ENCODE measurements around the gene ACTR5.

ACTR5 gene

DNA sequence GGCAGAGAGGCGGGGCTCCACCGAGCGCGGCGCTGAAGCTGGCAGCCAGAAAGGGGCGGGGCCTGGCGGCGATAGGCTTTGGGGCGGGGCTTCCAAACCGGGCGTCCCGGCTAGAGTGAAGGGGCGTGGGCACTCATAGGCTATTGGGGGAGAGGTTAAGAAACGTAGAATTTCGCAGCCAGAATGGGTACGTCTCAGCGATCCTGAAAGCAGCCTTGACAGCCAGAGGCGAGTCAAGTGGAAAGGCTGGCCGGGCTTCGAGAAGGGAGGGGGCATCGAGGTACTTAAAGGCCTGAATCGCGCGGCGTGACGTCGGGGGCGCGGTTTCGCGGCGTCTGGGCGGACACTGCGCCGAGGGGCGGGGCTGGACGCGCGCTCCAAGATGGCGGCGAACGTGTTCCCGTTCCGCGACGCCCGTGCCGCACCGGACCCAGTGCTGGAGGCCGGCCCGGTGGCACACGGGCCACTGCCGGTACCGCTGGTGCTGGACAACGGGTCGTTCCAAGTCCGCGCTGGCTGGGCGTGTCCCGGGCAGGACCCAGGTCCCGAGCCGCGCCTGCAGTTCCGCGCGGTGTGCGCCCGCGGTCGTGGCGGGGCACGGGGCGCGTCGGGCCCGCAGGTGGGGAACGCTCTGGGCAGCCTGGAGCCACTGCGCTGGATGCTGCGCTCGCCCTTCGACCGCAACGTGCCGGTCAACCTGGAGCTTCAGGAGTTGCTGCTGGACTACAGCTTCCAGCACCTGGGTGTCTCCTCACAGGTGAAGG lies at the start of gene ACTR5:
Gene ACTR5 (plus strand): TSS at position 364 of the 764 bp plus-strand sequence. CDS start 19 bp downstream, at position 383.
- peak; percentile 84 to 87 for ATAC-seq

DNA sequence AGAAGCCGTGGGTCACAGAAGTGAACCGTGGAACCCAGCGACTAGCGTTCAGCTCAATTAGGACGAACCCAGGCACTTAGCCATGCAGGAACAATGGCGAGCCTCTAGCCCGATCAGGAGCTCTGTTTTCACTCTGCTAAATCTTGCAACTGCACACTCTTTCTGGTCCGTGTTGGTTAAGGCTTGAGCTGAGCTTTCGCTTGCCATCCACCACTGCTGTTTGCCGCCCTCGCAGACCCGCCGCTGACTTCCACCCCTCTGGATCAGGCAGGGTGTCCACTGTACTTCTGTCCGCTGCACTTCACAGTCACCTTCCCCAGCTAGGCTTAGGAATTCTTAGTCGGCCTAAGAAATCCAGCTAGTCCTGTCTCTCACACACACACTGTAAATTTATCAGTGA lies 49.7 kb upstream of the ACTR5 start:
- no peak for ATAC-seq

DNA sequence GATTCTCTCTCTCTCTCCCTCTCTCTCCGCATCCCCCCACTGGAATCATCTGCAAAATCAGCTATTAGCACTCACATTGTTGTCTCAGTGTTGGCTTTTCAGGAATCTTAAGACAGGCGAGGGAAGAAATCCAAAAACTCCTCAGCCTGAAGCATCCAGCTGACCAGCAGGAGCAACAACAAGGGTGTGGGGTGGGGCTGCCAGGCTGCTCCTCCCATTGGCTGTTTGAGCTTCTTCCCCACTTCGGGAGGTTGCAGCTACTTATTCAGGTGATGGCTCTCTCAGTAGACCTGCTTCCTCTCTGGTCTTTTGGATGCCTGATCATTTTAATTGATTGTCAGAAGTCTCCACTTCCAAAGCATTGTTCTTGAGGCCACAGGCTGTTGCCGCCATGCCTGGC lies 48.1 kb upstream of the ACTR5 start:
- ATAC-seq = no peak

DNA sequence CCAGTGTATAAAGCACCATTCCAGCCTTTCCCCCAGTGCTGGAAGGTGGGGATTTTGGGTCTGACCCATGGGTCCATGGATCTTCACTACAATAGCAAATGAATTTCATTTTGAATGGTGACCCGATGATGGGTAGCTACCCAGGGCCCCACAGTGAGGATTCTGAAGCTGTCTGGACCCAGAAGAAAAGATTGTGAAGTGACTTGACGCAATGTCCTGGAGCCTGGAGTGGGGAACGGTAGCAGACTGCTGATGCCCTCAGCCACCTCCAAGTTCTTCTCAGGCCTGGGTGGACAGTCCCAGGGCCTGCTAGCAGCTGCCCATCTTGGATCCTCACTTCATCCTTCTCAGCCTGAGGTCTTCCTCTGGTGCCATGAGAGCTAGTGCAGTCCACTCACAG lies 47.3 kb upstream of the ACTR5 start:
- ATAC-seq = no peak

DNA sequence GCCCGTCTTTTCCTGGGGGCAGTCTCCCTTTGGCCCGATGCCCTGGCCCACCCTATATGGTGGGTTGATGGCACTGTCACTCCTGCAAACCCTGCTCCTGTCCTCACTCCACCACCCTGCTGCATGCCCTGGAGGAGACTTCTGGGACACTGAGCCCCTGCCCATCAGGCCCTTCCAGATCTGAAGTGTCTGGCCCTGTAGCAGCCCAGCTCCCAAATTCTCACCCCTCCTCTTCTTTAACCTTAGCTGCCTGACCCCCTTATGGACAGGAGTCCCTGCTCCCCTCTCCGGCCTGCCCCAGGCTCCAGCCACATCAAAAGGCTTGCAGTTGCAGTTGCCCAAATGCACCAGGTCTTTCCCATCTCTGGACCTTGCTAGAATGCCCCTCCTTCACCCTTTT lies 44.7 kb upstream of the ACTR5 start:
- no peak for ATAC-seq

DNA sequence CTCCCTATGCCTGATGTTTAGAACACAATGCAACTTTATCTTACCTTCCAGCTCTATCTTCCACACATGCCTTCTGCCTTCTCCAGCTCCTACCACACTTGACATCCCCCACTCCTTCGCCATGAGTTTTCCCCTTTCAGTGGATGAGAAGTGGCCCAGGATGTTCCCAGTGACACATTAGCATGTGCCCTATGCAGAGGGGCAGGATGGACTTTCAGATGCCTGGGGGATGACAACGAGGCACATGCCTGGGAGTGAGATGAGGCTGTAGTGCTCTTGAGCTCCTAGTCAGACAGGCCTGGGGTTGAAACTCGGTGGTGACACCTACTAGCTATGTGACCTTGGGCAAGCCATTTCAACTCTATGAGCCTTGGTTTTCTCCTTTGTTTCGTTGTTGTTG lies 44.1 kb upstream of the ACTR5 start:
- no peak for ATAC-seq

DNA sequence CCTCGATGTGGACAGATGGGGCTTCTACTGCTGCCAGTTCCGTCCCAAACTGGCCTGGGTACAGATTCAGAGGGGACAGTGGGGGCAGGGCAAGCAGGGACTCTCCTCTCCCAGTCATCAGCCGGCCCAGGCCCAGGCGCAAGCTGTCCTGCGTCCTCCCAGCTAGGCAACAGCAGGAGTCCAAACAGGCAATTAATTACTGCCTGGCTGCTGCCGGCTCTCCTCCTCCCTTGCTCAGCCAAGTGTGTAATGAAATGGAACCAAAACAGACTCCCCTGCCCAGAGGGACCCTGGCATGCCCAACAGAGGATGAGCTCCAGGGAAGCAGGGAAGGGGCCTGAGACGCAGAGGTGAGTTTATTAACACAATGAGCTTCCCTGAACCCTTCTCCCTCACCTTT lies 41.8 kb upstream of the ACTR5 start:
- no peak for ATAC-seq

DNA sequence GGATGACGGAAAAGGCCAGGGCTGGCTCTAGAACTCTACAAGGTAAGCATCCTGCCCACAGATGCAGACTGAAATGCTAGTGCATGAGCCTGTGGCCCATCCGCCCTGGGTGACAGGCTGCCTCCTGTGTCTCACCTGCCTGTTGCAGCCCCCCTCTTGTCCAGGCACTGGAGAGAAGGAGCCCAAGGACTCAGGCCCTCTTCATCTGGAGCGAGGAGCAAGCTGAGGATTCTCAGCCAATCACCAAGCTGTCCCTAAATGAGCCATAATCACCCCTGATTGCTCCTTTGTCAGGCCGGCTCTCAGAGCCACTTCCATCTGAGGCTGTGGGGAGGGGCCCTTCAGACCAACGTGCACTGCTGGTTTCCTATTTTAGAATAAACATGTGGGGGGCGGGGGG lies 34.0 kb upstream of the ACTR5 start:
- no peak for ATAC-seq

DNA sequence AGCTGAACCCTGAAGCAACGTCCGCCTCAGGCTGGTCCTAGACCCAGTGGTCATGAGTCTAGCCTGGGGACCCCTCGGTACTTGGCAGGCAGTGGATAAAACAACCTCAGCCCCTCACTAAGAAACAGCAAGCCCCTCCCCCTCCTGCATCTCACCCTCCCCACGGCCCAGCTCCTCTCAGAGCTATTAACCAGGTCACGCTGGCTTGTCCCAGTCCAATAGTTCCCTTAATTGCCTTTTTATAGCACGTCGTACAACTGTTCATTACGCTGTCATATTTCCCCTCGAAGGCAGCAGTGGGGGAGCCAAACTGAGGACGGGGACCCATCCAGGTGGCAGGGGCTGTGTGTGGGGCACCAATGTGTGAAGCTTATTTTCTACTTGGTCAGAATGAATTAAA lies 32.6 kb upstream of the ACTR5 start:
- no peak for ATAC-seq

DNA sequence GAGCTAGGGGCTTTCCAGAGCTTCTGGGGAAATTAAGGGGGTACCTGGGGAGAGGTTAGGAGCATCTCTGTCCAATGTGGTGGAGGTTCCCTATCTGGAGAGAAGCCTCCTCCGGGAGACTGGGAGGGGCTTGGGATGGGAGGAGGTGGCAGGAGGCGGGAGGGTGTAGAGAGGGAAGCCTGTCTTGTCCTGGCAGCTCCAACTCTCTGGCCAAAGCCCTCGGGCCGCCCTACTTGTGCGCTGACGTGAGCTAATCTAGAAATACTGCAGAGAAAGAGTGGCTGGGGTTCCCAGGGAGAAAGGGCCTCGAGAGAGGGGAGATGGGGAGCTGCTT lies 25.6 kb upstream of the ACTR5 start:
- ATAC-seq = no peak

DNA sequence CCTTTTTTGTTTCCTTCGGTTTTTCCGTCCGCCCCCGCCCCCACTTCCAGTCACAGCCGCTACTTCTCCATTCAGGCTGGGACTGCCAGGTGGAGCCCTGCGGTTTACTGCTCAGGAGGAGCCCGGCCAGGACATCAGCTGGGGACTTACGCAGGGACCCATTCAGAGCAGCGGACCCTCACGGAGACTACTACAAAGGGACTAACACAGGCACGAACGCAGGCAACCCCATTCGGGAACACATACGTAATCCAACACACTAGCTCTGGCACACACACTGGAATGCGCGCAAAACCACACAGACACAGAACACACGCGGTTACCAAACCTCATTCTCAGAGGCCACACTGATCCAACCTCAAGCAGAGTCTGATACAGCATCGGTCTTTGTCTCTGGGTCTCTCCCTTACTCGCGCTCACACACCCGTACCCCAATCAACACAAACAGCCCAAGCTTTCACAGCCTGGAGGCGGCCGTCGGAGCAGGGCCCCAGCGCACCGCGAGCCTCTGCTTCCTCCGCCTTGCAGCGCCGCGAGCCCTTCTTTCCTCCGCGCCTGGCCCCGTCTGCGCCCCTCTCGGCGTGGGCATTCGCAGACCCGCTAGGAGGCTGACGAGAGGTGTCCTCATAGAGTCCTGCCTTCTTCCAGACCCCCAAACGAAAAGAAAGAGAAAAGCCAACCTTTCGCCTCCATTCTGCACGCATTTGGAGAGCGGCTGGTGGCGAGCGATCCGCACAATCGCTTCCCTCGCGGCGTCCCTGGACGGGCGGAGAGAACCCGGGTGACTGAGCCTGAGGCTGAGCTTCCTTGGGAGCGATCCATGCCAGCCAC lies 25.0 kb upstream of the ACTR5 start:
- peak in 1 of 2 donors; percentile 12 for ATAC-seq

DNA sequence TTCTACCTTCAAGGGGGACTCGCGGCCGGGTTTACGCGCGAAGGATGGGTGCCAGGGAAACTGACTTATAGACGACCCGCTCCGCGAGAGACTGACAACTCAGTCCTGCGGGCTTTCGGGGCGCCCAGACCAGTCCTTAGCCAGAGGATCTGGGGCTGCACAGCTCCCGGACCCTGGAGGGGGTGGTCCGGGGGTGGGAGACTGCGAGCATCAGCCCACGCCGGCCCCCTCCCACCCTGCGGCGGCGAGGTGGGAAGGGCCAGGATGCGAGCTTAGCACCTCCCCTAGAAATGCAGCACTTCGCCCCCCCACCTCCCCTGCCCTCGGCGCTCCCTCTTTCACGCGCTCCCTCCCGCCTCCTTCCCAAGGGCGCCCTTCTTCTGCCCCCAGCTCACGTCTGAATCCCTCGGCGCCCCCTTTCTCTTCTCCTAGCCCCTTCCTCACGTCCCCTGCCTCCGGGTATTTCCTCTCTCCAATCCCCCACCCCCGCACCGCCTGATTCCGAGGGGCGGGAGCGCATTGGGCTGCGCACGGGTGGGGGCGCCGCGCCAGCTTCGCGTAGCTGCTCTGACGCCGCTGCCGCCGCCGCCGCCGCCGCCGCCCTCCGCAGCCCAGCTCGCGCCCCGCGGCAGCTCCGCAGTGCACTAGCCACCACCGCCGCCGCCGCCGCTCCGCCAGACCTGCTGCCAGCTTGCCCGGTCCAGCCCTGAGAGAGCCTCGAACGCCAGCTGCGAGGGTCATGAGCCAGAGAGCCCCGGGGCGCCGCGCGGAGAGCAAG lies 24.2 kb upstream of the ACTR5 start, which contains the start of gene SLC32A1:
Gene SLC32A1 (plus strand): TSS at position 639 of the 778 bp plus-strand sequence. CDS start 239 bp downstream, outside the sequence.
- no peak for ATAC-seq

DNA sequence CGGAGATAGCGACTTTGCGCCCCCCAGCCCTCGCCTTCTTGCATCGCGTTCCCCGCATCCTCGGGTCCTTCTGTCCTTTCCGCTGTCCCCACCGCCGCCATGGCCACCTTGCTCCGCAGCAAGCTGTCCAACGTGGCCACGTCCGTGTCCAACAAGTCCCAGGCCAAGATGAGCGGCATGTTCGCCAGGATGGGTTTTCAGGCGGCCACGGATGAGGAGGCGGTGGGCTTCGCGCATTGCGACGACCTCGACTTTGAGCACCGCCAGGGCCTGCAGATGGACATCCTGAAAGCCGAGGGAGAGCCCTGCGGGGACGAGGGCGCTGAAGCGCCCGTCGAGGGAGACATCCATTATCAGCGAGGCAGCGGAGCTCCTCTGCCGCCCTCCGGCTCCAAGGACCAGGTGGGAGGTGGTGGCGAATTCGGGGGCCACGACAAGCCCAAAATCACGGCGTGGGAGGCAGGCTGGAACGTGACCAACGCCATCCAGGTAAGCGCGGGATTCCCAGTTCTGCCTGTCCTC lies 23.6 kb upstream of the ACTR5 start:
- ATAC-seq = no peak

DNA sequence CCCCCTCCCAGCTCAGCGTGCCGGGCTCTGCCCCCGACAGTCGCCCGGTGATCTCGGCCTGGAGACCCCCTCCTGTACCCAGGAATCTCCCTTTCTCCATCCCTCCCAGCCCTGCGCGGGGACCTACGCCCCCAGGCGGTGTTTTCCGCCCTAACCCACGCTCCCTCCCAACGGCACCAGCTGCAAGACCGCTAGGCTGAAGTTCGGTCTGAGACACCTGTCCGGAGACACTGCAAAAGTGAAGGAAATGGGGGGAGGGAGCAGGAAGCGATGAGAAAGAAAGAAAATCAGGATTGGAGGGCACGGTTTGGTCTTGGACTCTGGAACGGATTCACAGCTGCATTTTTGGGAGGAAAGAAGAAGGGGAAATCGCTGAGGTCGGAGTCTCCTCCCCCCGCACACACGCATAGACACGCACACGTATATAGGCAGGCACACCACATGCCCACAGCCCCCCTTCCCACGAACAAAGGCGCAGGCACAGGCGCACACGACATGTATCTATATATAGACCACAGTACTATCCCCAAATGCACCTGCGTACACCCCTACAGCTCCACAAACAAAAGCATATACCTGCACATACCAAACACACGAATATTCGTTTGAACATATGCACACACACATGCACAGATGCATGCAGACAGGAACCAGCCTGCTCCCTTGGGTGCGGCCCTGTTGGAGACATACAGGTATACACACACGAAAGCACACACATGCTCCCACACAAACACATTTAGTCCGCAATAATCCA lies 22.9 kb upstream of the ACTR5 start:
- peak in 1 of 2 donors; percentile 8 for ATAC-seq

DNA sequence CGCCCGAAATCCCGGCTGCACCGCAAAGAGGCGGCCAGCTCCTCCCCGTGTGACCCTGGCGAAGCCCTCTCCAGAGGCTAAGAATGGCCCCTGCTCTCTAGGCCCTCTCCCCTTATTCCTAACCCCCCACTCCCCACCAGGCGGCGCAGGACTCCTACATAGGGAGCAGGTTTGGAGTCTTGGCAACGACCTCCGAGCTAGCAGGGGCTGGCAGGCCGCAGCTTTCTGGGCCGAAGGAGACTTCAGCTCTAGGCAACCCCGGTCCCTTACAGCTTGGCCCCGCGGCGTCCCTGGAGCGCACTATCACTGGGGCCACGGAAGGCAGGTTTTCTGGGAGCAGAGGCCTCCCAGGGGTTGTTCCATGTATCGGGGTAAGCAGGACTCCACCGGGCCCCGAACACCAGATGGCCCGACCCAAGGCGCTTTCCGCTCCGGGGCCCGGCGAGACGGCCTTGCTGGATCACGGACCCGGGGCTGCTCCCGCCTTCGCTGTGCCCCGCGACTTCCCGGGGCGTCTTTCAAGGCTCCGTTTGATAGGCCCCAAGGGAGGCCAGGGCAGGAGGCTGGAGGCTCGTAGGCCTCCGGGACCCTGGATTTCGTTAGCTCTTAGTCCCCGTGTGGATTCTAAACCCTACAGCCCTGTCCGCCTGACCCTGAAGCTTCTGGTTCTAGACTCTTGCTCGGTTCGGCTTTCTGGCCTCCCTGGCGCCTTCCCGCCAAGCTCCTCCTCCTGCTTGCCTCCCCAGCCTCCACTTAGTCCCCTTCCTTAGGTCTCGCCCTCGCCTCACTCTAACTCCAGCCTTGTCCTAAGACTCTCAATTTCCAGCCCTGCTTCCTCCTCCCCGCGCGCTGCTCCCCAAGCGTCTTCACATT lies 22.1 kb upstream of the ACTR5 start:
- peak in 1 of 2 donors; percentile 37 for ATAC-seq

DNA sequence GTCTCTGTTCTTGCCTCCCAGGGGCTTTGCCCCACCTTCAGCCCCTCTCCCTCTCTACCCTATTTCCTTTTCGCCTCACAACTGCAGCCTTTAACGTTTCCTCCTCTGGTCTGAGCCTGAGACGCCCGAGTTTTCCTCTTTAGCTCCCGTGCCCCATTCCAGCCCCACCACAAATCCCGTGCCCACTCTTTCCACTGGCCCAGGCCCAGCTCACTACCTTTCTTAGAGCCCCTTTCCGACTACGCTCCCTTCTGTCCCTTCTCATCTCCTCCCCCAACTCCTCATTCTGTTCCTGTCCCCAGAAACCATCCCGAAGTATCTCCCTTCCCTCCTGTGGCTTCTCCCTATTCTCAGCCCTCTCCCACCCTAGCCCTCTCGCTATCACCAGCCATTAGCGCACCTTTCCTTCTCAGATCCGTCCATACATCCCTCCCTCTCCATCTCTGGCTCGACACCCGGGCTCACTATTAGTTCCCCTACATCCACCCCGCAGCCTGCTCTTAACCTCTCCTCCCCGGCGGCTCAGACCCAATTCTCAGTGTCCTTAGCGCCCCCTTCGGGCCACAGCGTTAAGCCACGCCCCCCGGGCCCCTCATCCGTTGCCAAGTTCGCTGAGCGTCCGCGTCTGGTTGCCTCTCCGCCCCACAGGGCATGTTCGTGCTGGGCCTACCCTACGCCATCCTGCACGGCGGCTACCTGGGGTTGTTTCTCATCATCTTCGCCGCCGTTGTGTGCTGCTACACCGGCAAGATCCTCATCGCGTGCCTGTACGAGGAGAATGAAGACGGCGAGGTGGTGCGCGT lies 21.3 kb upstream of the ACTR5 start:
- ATAC-seq = no peak

DNA sequence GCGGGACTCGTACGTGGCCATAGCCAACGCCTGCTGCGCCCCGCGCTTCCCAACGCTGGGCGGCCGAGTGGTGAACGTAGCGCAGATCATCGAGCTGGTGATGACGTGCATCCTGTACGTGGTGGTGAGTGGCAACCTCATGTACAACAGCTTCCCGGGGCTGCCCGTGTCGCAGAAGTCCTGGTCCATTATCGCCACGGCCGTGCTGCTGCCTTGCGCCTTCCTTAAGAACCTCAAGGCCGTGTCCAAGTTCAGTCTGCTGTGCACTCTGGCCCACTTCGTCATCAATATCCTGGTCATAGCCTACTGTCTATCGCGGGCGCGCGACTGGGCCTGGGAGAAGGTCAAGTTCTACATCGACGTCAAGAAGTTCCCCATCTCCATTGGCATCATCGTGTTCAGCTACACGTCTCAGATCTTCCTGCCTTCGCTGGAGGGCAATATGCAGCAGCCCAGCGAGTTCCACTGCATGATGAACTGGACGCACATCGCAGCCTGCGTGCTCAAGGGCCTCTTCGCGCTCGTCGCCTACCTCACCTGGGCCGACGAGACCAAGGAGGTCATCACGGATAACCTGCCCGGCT lies 20.6 kb upstream of the ACTR5 start:
- ATAC-seq = no peak

DNA sequence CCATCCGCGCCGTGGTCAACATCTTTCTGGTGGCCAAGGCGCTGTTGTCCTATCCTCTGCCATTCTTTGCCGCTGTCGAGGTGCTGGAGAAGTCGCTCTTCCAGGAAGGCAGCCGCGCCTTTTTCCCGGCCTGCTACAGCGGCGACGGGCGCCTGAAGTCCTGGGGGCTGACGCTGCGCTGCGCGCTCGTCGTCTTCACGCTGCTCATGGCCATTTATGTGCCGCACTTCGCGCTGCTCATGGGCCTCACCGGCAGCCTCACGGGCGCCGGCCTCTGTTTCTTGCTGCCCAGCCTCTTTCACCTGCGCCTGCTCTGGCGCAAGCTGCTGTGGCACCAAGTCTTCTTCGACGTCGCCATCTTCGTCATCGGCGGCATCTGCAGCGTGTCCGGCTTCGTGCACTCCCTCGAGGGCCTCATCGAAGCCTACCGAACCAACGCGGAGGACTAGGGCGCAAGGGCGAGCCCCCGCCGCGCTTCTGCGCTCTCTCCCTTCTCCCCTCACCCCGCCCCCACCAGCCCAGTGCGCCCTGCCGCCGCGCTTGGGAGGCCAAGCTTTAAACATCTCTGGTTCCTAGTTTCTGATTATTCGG lies 20.0 kb upstream of the ACTR5 start:
- no peak for ATAC-seq

DNA sequence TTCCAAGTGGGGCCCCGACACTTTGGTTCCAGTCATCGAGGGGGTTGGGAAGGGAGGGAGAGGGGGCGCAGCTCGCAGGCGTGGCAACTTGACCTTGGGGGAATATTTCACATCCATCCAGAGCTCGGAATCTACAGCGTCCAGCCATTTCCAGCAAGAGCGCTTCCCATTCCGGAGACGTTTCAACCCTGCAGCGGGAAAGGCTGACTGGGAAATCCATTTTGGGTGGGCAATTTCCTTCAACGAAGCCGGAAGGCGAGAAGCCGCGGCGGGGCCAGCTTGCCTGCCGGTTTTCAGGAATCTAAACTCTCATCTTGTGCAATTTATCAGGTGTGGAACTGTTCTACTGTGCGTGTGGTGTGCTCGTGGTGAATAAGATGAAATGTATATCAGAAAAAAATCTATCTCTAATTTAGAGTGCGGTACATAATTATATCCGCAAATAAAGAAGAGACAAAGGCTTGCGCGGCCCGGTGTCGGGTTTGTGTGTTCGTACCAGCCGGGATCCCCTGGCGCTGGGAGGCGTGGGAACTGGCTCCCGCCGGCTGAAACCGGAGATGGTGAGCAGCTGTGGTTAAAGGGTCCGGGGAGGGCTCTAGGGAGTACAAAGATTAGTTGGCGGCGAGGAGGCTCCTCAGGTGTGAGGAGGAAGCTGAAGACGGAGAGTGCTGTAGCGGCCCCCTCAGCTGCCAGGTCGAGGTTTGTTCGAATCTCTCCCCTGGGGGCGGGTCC lies 19.2 kb upstream of the ACTR5 start:
- ATAC-seq = no peak
